ENCODE results near the gene AGAP2. TPM values are rescaled to one million over a fixed set of nuclear protein-coding genes. Genes with fewer than 3 reads are reported as not detected.
A peak's percentile ranks its signal among the peaks of the same experiment; 100 is the strongest.

Gene AGAP2
- total and polyA plus RNA-seq, 2 of the 13 experiments (the other 11 are each of a cell fraction or from before 2014, with no cell fraction given) = 0.38 to 0.45 TPM

GRCh38 chr12:57751788-57752667, 13.5 kb upstream of the AGAP2 start, which contains the start of gene CDK4 (continued):
- no peak; the same call in 1 of the 2 replicates for TF ChIP-seq ONECUT2 (CRISPR knock-in tag; IDR thresholded peaks at IDR 0.05)
- 0 out of 2 replicates have a peak, but pooled peaks have one; percentile 31 for TF ChIP-seq HMG20B (CRISPR knock-in tag; conservative IDR thresholded peaks at IDR 0.05)
- peak; percentile 80 for TF ChIP-seq TSC22D2 (CRISPR knock-in tag; IDR thresholded peaks at IDR 0.05; ENCODE audit: borderline replicate concordance)
- TF ChIP-seq PRDM10 (CRISPR knock-in tag; IDR thresholded peaks at IDR 0.05; ENCODE audit: low read depth) = peak; percentile 71; the same call in 1 of the 2 replicates
- TF ChIP-seq ZNF768 (CRISPR knock-in tag; IDR thresholded peaks at IDR 0.05) = peak; percentile 50
- 0 out of 2 replicates have a peak, but pooled peaks have one; percentile 41 for TF ChIP-seq ZNF264 (CRISPR knock-in tag; IDR thresholded peaks at IDR 0.05)
- TF ChIP-seq IKZF1 (IDR thresholded peaks at IDR 0.05) = no peak
- peak; percentile 62; the same call in 1 of the 2 replicates for TF ChIP-seq NFATC3 (CRISPR knock-in tag; IDR thresholded peaks at IDR 0.05)
- TF ChIP-seq ZNF33B (CRISPR knock-in tag; IDR thresholded peaks at IDR 0.05) = peak; percentile 93
- peak; percentile 94 for TF ChIP-seq ZFX (CRISPR knock-in tag; IDR thresholded peaks at IDR 0.05; ENCODE audit: low read depth)
- no peak for TF ChIP-seq ZNF224 (CRISPR knock-in tag; IDR thresholded peaks at IDR 0.05)
- no peak for TF ChIP-seq ZBTB8A (CRISPR knock-in tag; IDR thresholded peaks at IDR 0.05; ENCODE audit: borderline replicate concordance, low read depth)
- TF ChIP-seq ZNF256 (CRISPR knock-in tag; conservative IDR thresholded peaks at IDR 0.05) = 0 out of 2 replicates have a peak, but pooled peaks have one; percentile 55
- peak; percentile 98 for TF ChIP-seq ARID4A (CRISPR knock-in tag; IDR thresholded peaks at IDR 0.05; ENCODE audit: borderline replicate concordance)
- TF ChIP-seq RORA (CRISPR knock-in tag; IDR thresholded peaks at IDR 0.05) = no peak
- TF ChIP-seq ZFP41 (CRISPR knock-in tag; IDR thresholded peaks at IDR 0.05; ENCODE audit: borderline replicate concordance) = peak; percentile 88; the same call in 1 of the 2 replicates
- no peak for TF ChIP-seq ZBTB44 (CRISPR knock-in tag; IDR thresholded peaks at IDR 0.05)
- TF ChIP-seq EZH2 (conservative IDR thresholded peaks at IDR 0.05; ENCODE audit: low read depth, low read length) = no peak
- 0 out of 2 replicates have a peak, but pooled peaks have one; percentile 74 for TF ChIP-seq ZNF773 (CRISPR knock-in tag; IDR thresholded peaks at IDR 0.05; ENCODE audit: borderline replicate concordance)
- no peak; the same call in 1 of the 2 replicates for TF ChIP-seq TP53 (CRISPR knock-in tag; conservative IDR thresholded peaks at IDR 0.05)
